Right lobe of liver (tissue), 6 donors: ENCODE data around the gene SIGLEC12. TPM values are rescaled to one million over a fixed set of nuclear protein-coding genes. Genes with fewer than 3 reads are reported as not detected.
"Not testable (repeated sequence)": the region's sequence is repeated elsewhere in the genome, so short reads cannot be mapped to it uniquely, and the experiment has no call there.

Experiments
- ATAC-seq, 4 donors: fragments of 200-7000 bp; cut with Tn5 transposase; one replicate each; pipeline ENCODE4 v1.9.1; 2020; ENCODE audit warnings: mild to moderate bottlenecking in 4 of 4, moderate library complexity in 4 of 4
- DNase-seq, 3 donors: peaks; one replicate each; pipeline ENCODE4 v3.0.0-alpha.2; 2020
- H3K27ac ChIP-seq, 3 donors: fragments of 200-600 bp; one replicate each; pipeline ENCODE4 v1.8.0; 2022
- H3K27me3 ChIP-seq, 2 donors: fragments of 200-600 bp; one replicate each; pipeline ENCODE4 v1.8.0; 2022
- H3K36me3 ChIP-seq, 4 donors: fragments of 200-600 bp; sonication (generic) in 1 of 4; one replicate each; pipeline versions ENCODE4 v1.5.1 to v1.8.0; 2017 to 2022; ENCODE audit warnings: control low read depth in 1 of 4
- H3K4me1 ChIP-seq, 4 donors: fragments of 200-600 bp; sonication (generic) in 1 of 4; one replicate each; pipeline versions ENCODE4 v1.5.1 to v1.8.0; 2017 to 2022; ENCODE audit warnings: control low read depth in 1 of 4
- H3K4me3 ChIP-seq, 3 donors: fragments of 200-600 bp; one replicate each; pipeline ENCODE4 v1.8.0; 2022
- H3K9me3 ChIP-seq, 4 donors: fragments of 200-600 bp; sonication (generic) in 1 of 4; one replicate each; pipeline versions ENCODE4 v1.5.1 to v1.8.0; 2017 to 2022; ENCODE audit warnings: control low read depth in 1 of 4
- CTCF ChIP-seq, 4 donors: fragments of 200-600 bp in 3 of 4; fragments of 450-650 bp in 1 of 4; IDR thresholded peaks; one replicate each; pipeline versions ENCODE4 v1.5.1 to v1.8.0; 2016 to 2022; ENCODE audit warnings: antibody characterized with exemption in 4 of 4, mild to moderate bottlenecking in 2 of 4
- POLR2A ChIP-seq: fragments of 450-650 bp; IDR thresholded peaks from one replicate; pipeline ENCODE4 v1.6.1; 2017; ENCODE audit warnings: antibody characterized with exemption, mild to moderate bottlenecking
- WGBS: methylation state at CpG from one replicate; pipeline ENCODE4 v1.1.6; 2018; ENCODE audit warnings: low coverage, low lambda C conversion rate; ENCODE audit not compliant: insufficient coverage; ENCODE audit errors: missing lambda C conversion rate; 5-methylcytosine and 5-hydroxymethylcytosine counted together
- intact Hi-C, 2 donors: fragments of 100-400 bp; cut with DNase I; formaldehyde crosslinking; loops; one replicate each; pipeline versions ENCODE4 v1.11.2 to v1.14.1; 2022
- small RNA-seq, 2 experiments: library from RNA; depleted of rRNA; stranded (forward); fragments of <200 nt; gene quantifications; one replicate each; pipeline ENCODE3, GENCODE V24; 2016
- total RNA-seq, 6 experiments: library from RNA; depleted of rRNA in 2 of 6; stranded (reverse); fragments of >200 nt in 2 of 6; fragmentation: NEBNext Ultra II Directional in 3 of 6; extraction: Animal tissue kit (Norgen Biotek cat#: 25700) in 3 of 6; gene quantifications; one replicate each; pipeline versions ENCODE4 v1.1.0 to v1.2.4, GENCODE V29; 2016 to 2023
- donor health status: DM: no; HTN: yes; CAD: no.
- donor health status: DM: no; HTN: no; CAD: no.
- donor health status: DM: no; HTN: no; CAD: no.
- donor health status: DM: no; HTN: yes; CAD: no.
- donor health status: DM: no; HTN: yes; CAD: no.

SIGLEC12 gene
- total RNA-seq, 6 experiments from 2014 or later: 0.12 to 0.63 (median 0.33) TPM; not detected in 1

- no peak overlapping the region for H3K4me3 ChIP-seq
- no peaks in the 10 kb centered on the region for H3K36me3 ChIP-seq
- H3K4me1 ChIP-seq: no peaks in the 10 kb centered on the region
- ATAC-seq (peak in 3 of 4 donors; percentile 55 to 72 (median 61)), DNase-seq (no peak)
- TF ChIP-seq CTCF (IDR thresholded peaks at IDR 0.05): no peak
- TF ChIP-seq POLR2A: no peak
- H3K27ac ChIP-seq: peak overlapping the region in 1 of 3 donors; percentile 3
- WGBS: 29% methylated on average over 11 of the region's 13 CpGs
- intact Hi-C loops: no loop called here
- no peaks in the 10 kb centered on the region for H3K27me3 ChIP-seq
- H3K9me3 ChIP-seq: no peaks in the 10 kb centered on the region
These were observed 53.1 kb downstream of the SIGLEC12 start for GRCh38 chr19:51448411-51449016.

- Histone ChIP-seq H3K4me1 (no peaks in the 10 kb centered on the region), H3K27me3 (no peaks in the 10 kb centered on the region), H3K4me3 (no peak overlapping the region), H3K27ac (peak overlapping the region in 1 of 3 donors; percentile 3), H3K9me3 (no peaks in the 10 kb centered on the region), H3K36me3 (no peaks in the 10 kb centered on the region)
- WGBS: 28% methylated on average over 3 of the region's 7 CpGs
- DNase-seq (no peak), ATAC-seq (no peak)
- intact Hi-C loops: no loop called here
- no peak for TF ChIP-seq POLR2A
- TF ChIP-seq CTCF (IDR thresholded peaks at IDR 0.05): no peak
These were observed 53.6 kb downstream of the SIGLEC12 start for GRCh38 chr19:51448011-51448410.

- 62% methylated on average over 3 of the region's 3 CpGs for WGBS
- H3K36me3 ChIP-seq, DNase-seq, ATAC-seq, intact Hi-C loops, H3K4me3 ChIP-seq, H3K27ac ChIP-seq, H3K4me1 ChIP-seq, H3K9me3 ChIP-seq, H3K27me3 ChIP-seq: not testable (repeated sequence)
These were observed 54.1 kb downstream of the SIGLEC12 start for GRCh38 chr19:51447510-51447909.

GRCh38 chr19:51441410-51442390 lies 59.9 kb downstream of the SIGLEC12 start:
- DNase-seq (no peak), ATAC-seq (peak; percentile 38 to 66 (median 48))
- intact Hi-C loops: no loop called here
- H3K36me3 ChIP-seq: no peaks in the 10 kb centered on the region
- no peak overlapping the region for H3K4me3 ChIP-seq
- no peaks in the 10 kb centered on the region for H3K4me1 ChIP-seq
- WGBS: 26% methylated on average over 22 of the region's 31 CpGs
- H3K9me3 ChIP-seq: no peaks in the 10 kb centered on the region
- no peak for TF ChIP-seq POLR2A
- TF ChIP-seq CTCF (IDR thresholded peaks at IDR 0.05): no peak
- H3K27ac ChIP-seq: no peak overlapping the region
- no peaks in the 10 kb centered on the region for H3K27me3 ChIP-seq

Small RNA genes within 50 kb of the gene (small RNA-seq; reads per million reads assigned to genes)
- gene AC020914.3: 0 reads per million in 2 experiments
- gene AC020914.5: 0 reads per million in 2 experiments

Other genes with a start within 250 kb of the SIGLEC12 start
- gene IGLON5, start 190.2 kb downstream of the SIGLEC12 start, total RNA-seq: under 1 TPM; 0.27 to 0.80 (median 0.49) TPM
- 1 to 10 TPM; 1.3 to 4.5 (median 2.8) TPM for gene VSIG10L, start 159.7 kb downstream of the SIGLEC12 start, total RNA-seq
- 100 to 1,000 TPM; 210 to 439 (median 345) TPM for gene ETFB, start 135.4 kb downstream of the SIGLEC12 start, total RNA-seq
- gene CLDND2, start 132.8 kb downstream of the SIGLEC12 start, total RNA-seq: 1 to 10 TPM in 1 of 6 experiments, under 1 TPM in 1, not detected in 4; 1.00 to 1.2 TPM
- 1 to 10 TPM; 1.7 to 7.7 (median 4.1) TPM for gene NKG7, start 129.1 kb downstream of the SIGLEC12 start, total RNA-seq
- not detected for gene LIM2, start 113.8 kb downstream of the SIGLEC12 start, total RNA-seq
- not detected for gene C19orf84, start 111.2 kb downstream of the SIGLEC12 start, total RNA-seq
- gene SIGLEC10, start 84.2 kb downstream of the SIGLEC12 start, total RNA-seq: 10 to 100 TPM in 2 of 6 experiments, 1 to 10 TPM in 4; 2.0 to 12.4 (median 5.6) TPM
- 1 to 10 TPM in 1 of 6 experiments, under 1 TPM in 5; 0.31 to 1.4 (median 0.71) TPM for gene SIGLEC8, start 43.3 kb downstream of the SIGLEC12 start, total RNA-seq
- not detected for gene CEACAM18, start 23.3 kb downstream of the SIGLEC12 start, total RNA-seq
- not detected for gene SIGLEC6, start 29.9 kb upstream of the SIGLEC12 start, total RNA-seq
- 1 to 10 TPM; 1.2 to 5.2 (median 4.4) TPM for gene ZNF175, start 69.5 kb upstream of the SIGLEC12 start, total RNA-seq
- 1 to 10 TPM in 1 of 6 experiments, under 1 TPM in 2, not detected in 3; 0.89 to 1.1 (median 0.92) TPM for gene SIGLEC5, start 128.6 kb upstream of the SIGLEC12 start, total RNA-seq
- gene SIGLEC14, start 145.0 kb upstream of the SIGLEC12 start, total RNA-seq: 1 to 10 TPM in 4 of 6 experiments, not detected in 2; 2.9 to 6.1 (median 3.4) TPM
- gene SPACA6, start 191.5 kb upstream of the SIGLEC12 start, total RNA-seq: 1 to 10 TPM in 5 of 6 experiments, under 1 TPM in 1; 0.98 to 4.7 (median 2.3) TPM
- gene HAS1, start 222.2 kb upstream of the SIGLEC12 start, total RNA-seq: not detected